CD4-positive, alpha-beta T cell treated with Interleukin-15 for 4 hours (primary cell): ENCODE data around the gene DNAJC3.
"Not testable (repeated sequence)": the region's sequence is repeated elsewhere in the genome, so short reads cannot be mapped to it uniquely, and the experiment has no call there.

ENCODE experiments used
- DNase-seq: peaks from one replicate; pipeline ENCODE4 v3.0.0-alpha.2; 2020; ENCODE audit warnings: low spot score

DNAJC3 gene

DNA sequence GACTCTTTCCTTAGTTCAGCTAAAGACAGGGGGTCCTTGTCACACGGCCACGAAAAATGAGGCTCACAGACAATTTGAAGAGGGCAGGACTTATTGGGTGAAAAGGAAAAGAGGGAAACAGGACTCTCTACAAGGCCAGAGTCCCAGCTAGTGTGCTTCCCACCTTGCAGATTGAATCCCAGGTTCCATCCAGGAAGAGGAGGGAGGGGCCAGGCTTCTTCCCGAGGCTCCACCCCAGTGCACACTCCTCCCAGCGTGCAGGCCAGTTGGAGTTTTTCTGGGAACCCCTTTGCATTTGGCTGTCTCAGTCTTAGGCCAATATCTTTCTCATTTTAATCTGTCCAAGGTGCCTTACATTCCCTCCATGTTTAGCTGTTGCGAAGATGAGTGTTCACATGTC lies 106.8 kb downstream of the DNAJC3 start:
- no peak for DNase-seq

DNA sequence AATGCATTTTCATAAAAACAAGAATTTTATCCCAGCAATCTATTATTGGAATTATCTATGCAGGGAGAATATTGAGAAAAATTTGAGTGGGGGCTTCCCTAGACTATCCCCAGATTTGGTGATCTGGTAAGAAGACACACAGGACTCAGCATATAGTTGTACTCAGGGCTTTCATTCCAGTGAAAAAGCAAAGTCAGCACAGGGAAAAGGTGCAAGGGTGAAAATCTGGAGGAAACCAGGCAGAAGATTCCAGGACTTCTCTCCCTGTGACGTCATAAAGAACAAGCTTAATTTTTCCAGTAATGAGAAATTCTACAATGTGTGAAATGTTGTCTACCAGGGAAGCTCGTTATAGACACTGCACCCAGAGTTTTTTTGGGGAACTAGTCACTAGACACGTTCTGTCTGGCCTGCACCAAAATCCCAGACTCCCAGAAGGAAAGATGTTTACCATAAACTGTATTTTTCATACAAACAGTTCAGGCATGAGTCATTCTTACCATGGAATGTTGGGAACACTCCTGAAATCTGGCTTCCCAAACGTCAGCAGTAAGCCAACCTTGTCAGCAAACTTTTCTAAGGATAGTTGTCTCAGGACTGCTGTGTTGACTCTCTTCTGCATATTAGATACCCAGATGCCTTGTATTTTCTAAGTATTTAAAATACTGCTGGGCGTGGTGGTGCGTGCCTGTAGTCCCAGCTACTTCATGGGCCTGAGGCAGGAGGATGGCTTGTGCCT lies 107.4 kb downstream of the DNAJC3 start:
- no peak for DNase-seq

DNA sequence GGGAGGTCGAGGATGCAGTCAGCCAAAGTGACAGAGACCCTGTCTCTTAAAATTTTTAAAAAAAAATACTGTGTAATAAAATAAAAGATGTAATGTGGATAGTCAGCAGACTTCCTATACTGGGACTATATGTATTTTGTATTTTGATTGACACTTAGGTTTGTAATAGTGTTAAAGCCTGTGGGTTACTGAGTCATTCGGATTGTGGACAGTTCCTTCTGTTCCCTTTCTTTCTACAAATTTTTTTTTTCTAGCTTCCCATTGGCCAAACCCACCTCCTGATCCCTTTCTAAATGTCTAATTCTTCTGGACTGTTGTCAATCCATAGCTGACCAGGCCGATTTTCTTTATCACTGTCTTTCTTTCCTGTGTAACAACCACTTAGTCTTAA lies 108.0 kb downstream of the DNAJC3 start:
- no peak for DNase-seq

DNA sequence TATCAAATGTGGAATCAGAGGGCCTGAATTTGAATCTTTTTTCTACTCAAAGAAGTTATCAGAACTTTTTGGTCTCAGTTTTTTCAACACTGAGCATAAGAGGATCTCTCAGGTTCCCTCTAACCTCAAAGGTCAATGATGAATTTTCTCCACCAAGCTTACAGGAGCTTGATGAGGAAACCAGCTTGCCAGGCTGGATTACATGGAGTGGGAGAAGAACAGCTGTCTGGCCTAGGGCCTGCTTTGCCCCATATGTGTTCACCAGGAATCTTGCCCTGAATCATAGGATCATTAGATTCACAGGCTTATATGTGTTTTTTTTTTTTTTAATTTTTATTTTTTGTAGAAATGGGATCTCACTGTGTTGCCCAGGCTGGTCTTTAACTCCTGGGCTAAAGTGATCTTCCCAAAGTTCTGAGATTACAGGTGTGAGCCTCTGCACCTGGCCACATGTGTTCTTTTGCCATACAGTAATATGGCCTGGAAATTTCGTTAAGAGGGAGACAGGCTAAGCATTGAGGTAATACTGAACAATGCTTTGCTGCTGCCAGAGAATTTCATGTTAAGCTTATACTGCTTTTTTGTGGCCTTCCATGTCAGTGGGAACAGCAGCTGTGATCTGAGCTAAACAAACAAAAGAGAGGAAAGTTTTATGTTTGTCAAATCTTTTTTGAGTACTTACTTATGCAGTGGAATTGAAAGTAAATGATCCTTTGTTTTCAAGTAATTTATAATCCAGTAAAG lies 110.6 kb downstream of the DNAJC3 start:
- DNase-seq: no peak

DNA sequence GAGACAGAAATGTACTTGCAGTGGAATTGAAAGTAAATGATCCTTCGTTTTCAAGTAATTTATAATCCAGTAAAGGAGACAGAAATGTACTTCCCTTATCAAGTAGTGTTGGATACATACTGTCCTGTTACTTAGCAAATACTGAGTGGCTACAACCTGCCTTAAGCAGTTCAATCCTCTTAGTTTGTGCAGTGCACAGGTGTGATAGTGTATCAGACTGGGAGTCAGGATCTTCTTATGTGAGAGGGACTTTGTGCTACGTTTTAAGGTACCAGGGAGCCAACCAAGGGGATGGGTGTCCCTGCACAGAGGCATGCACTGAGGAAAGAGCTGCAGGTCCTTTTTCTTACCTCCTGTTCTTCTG lies 111.1 kb downstream of the DNAJC3 start:
- DNase-seq: no peak

DNA sequence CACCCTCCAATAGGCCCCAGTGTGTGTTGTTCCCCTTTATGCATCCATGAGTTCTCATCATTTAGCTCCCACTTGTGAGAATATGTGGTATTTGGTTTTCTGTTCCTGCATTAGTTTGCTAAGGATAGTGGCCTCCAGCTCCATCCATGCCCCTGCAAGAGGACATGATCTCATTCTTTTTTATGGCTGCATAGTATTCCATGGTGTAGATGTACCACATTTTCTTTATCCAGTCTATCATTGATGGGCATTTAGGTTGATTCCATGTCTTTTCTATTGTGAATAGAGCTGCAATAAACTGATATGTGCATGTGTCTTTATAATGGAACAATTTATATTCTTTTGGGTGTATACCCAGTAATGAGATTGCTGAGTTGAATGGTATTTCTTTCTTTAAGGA lies 112.4 kb downstream of the DNAJC3 start:
- DNase-seq: not testable (repeated sequence)

DNA sequence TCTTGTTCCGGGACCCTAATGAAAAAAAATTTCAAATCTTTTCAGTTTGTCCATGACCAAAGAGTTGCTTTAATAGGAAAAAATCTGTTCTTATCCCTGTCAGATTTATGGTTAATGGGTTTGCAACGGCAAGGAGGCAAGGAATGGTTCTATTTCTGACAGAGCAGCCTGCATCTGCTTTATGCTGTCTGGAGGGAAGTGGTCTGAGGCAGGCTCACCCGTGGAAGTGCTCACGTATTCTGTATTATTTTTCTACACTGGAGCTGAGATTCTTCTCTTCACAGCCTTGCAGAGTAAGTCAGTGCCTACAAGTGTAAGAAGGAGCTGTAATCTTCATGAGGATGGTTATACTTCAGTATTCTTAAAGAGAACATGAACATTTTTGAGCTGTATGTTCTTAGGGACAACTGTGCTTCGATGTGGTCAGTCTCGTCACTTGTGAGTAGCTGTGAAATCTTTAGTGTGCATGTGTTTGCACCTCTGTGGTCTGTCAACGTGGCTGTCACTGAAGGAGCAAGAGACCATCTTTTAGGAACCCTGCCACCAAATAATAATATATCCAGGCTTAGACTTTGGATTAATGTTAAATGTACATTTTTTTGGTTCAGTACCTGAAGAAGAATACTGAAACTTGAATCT lies 114.3 kb downstream of the DNAJC3 start:
- no peak for DNase-seq

DNA sequence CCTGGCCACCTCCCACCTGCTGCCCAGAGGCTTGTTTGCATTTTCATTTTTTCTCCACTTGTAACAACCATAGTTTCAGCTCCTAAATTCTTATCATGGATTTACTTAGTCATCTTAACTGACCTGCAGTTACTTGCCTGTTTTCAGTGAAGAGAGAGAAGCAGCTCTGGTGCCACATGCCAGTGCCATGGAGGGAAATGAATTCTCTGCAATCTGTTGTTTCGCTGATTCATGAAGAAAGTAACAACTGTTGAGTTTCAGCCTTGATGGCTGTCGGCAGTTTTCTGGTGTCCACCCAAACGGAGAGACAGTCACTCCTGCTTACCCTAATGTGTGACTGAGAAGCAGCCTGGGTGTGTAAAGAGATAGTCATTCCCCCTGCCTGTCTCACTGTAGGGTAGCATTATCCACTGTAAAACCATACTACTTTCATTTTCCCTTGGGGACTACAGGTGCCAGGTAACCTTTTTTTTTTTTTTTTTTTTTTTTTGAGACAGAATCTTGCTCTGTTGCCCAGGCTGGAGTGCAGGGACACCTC lies 116.1 kb downstream of the DNAJC3 start:
- DNase-seq: no peak

DNA sequence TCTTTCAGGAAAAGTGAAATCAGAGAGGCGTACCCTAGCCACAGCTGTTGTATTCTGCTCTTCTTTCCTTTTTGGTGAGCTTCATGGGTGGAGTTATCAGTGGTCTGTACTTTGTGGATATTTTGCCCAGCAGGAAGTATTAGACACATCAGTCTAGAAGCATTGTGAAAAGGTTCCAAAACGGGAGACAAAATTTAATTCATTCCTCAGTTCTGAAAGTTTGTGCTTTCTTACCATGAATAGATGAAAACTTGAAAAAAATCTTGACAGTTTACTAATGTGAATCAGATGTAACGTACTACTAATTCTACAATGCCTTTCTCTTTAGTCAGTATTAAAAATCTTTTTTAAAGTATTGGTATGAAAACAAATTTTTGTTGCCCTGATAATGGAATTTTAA lies 116.8 kb downstream of the DNAJC3 start:
- no peak for DNase-seq

DNA sequence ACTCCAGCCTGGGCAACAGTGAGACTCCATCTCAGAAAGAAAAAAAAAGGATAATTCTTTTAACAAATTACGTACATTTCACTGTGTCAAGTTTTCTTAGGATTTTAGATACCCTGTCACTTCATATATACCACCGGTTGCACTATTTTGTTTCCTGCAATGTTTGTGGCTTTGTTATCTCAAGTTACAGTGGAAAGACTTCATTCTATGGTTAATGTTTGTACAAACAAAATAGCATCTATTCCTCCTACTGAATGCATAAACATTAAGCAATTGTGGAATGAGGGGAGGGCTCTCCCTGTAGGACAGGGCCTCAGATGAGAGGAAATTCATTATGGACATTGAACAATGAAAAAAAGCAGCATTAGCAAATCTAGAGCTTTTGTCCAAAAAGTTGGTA lies 120.1 kb downstream of the DNAJC3 start:
- no peak for DNase-seq

DNA sequence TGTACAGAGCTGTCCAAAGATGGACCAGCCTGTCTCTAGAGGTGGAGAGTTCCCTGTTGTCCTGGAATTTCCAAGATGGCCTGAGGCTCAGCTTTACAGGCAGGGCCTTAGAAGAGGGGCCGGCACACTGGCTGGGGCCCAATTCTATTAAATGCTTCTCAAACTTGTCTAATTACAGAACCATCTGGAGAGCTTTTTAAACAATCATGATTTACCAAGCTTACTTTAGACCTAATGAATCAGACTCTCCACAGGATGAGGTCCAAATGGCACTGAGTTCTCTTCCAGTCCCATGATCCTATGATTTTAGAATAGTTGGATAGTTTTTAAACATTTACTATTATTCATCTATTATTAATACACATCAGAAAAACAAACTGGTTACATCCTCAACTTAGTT lies 123.5 kb downstream of the DNAJC3 start:
- DNase-seq: no peak

DNA sequence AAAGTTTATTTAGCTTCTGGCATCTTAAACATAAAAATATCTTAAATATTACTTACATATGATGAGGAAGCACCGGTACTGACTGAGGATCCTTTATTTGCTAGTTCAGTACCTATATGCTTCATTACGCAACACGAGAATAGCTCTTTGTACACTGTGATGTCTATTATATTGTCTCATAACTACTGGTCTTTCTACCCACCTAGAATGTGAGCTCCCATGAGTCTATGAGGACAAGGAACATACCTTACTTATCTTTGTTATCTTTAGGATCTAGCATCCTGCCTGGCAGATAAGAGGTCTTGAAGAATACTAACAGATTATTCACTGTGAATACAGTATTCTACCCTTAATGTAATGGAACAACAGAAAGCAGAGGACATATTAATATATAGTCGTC lies 124.9 kb downstream of the DNAJC3 start:
- DNase-seq: no peak

DNA sequence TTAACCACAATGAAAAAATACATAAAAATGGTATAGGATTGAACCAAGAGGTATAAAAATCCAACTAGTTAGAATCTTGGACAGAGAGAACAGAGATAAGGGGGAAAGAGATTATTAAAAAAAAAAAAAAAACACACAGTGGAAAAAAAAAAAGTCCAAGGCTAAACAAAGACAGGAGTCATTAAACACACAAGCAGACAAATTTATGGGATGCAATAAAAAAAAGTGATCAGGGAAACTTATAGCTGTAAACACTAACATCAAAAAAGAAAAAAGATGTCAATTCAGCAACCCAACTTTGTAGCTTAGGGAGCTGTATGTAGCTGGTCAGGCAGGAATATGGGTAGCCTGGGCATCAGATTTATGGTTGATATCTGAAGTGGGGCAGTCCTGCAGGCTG lies 129.0 kb downstream of the DNAJC3 start:
- no peak for DNase-seq

DNA sequence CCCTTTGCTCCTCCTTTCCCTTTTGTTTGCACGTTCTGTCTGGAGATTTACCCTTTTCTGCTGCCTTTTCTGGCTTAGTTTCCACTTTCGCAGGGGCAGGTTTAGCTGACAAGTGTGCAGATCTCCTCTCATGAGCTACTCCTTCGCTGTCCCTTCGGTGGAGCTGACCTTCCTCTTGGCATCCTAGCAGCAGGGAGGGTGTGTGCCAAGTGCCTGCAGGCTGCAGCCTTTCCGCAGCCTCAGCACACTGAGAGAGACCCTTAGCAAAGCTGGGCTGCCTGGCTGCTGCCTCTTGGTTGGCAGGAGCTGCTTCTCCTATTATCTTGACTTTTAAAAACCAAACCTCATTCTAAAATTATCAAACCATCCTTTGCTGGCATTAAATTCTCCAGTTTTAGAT lies 132.5 kb downstream of the DNAJC3 start:
- no peak for DNase-seq

DNA sequence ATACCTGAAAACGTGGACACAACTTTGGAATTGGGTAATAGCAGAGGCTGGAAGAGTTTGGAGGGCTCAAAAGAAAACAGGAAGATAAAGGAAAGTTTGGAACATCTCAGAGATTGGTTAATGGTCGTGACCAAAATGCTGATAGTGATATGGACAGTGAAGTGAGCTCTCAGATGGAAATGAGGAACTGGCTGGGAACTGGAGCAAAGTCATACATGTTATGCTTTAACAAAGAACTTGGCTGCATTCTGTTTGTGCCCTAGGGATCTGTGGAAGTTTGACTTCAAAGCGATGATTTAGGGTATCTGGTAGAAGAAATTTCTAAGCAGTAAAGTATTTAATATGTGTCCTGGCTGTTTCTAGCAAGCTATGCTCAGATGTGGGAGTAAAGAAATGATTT lies 136.2 kb downstream of the DNAJC3 start:
- no peak for DNase-seq

DNA sequence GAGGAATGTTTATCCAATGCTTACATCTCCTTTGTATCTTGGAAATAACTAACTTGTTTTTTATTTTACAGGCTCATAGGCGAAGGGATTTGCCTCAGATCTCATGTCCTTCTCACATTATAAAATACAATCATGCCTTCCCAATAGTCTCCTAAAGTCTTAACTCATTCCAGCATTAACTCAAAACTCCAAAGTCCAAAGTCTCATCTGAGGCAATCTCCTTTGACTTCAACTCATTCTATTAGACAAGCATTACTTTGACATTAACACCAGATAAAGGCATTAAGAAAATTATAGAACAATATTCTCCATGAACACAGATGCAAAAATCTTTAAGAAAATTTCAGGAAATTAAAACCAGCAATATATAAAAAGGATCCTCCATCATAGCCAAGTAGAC lies 137.6 kb downstream of the DNAJC3 start:
- DNase-seq: no peak

DNA sequence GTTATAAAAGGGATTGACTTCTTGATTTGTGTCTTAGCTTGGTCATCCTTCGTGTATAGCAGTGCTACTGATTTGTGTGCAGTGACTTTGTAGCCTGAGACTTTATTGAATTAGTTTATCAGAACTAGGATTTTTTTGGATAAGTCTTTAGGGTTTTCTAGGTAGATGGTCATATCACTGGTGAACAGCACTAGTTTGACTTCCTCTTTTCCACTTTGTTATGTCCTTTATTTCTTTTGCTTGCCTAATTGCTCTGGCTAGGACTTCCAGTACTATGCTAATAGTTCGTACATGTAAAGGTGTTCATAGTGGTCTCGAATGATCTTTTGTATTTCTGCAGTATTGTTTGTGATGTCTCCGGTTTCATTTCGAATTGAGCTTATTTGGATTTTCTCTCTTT lies 145.4 kb downstream of the DNAJC3 start:
- no peak for DNase-seq

DNA sequence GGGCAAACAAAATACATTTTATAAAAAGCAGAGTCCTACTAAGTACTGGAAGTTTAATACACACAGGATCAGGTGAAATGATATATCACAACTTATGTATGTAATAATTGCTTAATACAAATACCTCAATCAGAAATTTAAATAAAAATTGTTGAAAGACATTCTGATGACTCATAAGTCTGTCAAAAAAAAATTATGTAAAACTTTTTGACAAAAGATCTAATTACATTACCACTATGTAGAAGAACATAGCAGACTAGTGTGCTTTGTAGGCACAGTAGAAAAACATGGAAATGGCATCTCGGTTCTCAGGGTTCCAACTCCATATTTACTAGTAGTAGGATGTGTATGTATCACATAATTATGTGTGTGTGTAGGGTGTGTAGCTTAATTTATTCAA lies 156.2 kb downstream of the DNAJC3 start:
- no peak for DNase-seq

DNA sequence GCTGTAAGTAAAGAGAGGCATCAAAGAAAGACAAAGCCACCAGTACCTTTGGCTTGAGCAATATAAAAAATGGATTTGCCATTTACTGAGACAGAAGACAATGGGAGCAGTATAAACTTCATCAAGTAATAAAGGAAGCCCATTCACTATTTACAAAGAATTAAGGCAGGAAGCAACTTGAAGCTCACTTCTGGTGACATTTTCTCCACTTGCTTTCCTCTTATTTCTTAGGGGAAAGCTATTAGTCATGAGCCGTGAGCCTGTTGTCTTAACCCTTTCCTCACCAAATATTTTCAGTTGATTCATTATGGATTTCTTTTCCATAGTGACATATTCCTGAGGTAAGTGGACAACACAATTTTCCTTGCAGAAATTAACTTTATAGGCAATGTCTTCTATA lies 156.8 kb downstream of the DNAJC3 start:
- DNase-seq: no peak

DNA sequence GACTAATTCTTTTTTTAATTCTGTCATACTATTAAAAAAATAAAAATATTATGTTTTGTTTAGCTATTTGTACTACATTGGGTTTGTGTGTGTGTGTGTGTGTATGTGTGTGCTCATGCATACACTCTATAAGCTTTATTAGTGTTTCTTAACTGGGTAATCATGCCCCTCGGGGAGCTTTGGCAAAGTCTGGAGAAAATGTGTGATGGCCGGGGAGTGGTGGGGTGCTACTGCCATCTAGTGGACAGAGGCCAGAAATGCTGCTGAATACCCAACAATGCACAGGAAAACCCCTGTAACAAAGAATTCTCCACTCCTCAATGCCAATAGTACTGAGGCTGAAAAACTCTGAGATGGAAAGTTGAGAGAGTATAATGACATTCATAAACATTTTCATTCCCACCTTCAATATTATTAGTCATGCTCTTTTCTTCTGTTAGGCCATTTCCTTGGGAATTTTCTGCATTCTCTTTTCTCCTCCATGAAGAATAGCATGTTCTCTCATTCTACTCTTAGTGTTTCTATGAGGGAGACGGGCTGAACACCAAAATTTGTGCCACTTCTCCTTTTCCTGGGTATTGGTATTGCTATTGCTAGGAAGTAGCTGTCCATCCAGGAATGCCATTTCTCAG lies 157.3 kb downstream of the DNAJC3 start:
- peak; percentile 60 for DNase-seq

DNA sequence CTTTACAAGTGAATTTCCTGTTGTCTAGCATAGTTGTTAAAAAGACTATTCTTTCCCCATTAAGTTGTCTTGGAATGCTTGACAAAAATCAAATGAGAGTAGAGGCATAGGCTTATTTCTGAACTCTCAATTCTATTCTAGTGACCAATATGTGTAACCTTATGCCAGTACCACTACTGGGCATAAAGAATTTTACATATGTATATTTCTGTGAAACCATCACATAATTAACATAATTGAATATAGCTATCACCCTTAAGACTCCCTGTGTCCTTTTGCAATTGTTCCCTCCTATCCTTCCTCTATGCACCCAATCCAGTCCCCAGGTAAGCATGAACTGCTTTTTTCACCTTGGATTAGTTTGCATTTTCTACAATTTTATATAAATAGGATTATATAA lies 165.0 kb downstream of the DNAJC3 start:
- no peak for DNase-seq

DNA sequence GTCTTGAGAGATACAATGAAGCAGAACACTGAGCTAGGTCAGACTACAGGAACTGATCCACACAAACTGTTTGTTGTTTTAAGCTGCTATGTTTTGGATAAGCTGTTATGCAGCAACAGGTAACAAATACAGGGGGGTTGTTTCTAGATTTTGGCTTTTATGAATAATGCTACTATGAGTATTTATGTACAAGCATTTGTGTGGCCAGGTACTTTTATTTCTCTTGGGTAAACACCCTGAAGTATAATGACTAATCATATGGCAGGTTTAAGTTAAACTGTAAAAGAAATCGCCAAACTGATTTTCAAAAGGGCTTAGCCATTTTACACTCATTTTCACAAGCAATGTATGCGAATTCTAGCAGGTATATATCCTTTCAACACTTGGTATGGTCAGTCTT lies 166.0 kb downstream of the DNAJC3 start:
- no peak for DNase-seq
